PFSK-1 (cell line): Measurements from ENCODE around the gene BLACAT1.

Experiments
- POLR2AphosphoS5 ChIP-seq: IDR thresholded peaks from 2 replicates; pipeline ENCODE4 v1.6.1; 2012; ENCODE audit warnings: low read depth, mild to moderate bottlenecking, control low read depth, low read length, moderate library complexity
- TAF1 ChIP-seq: IDR thresholded peaks from 2 replicates; pipeline ENCODE4 v1.6.1; 2012; ENCODE audit warnings: low read length, control low read depth, borderline replicate concordance; ENCODE audit not compliant: insufficient read depth

DNA sequence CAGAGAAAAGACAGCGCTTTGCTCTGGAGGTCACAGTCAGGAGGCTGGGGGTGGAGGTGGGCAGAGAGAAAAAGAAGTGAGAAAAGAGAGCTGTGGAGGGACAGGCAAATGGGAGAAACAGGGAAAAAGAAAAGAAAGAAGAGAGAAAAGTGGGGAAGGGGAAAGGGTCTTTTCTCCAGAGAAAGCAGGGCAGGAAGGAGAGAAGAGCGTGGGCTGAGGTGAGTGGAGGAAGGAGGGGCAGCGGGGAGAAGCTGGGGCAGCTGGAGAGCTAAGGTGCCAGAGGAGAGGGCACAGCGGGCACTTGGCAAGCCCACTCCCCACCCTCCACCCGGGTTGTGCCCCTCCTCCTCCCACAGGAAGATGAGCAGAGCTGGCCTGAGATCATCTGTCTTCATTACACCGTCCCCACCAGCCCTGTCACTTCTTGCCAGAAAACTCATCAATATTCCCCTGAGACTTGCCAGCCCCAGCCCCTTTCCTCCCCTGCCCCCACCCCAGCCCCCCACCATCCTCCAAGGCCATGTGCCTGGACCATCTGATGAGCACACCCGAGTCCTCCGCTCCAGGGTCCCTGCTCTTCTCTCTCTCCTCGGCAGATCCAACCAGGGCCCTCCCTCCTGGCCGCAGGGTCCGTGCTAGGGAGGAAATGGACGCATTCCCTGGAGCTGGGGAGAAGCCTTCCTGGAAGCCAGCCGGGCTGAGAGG is 17.0 kb upstream of the BLACAT1 start:
- TF ChIP-seq TAF1: no peak
- no peak for TF ChIP-seq POLR2AphosphoS5
